C4-2B (cell line): ENCODE measurements around the gene HTT.

Experiments used
- H3K27ac ChIP-seq: fragments of 450-650 bp; 2 replicates; pipeline ENCODE4 v1.5.1; 2017
- CTCF ChIP-seq: fragments of 450-650 bp; conservative IDR thresholded peaks from 2 replicates; pipeline ENCODE4 v1.5.1; 2017; ENCODE audit warnings: mild to moderate bottlenecking
- ZFX ChIP-seq: fragments of 450-650 bp; IDR thresholded peaks from 2 replicates; pipeline ENCODE4 v1.6.1; 2017

Gene HTT

GRCh38 chr4:3284734-3285557, 210.5 kb downstream of the HTT start:
- TF ChIP-seq CTCF (no peak), ZFX (no peak)
- H3K27ac ChIP-seq: no peak overlapping the region

GRCh38 chr4:3285558-3286334, 211.3 kb downstream of the HTT start:
- TF ChIP-seq CTCF: no peak
- TF ChIP-seq ZFX: no peak
- no peak overlapping the region for H3K27ac ChIP-seq

GRCh38 chr4:3286335-3287175, 212.1 kb downstream of the HTT start:
- TF ChIP-seq ZFX (no peak), CTCF (no peak)
- H3K27ac ChIP-seq: no peak overlapping the region

GRCh38 chr4:3287271-3287971, 212.9 kb downstream of the HTT start:
- H3K27ac ChIP-seq: no peak overlapping the region
- TF ChIP-seq ZFX (no peak), CTCF (no peak)

- TF ChIP-seq ZFX: no peak
- TF ChIP-seq CTCF: no peak
- no peak overlapping the region for H3K27ac ChIP-seq
Observed at GRCh38 chr4:3287972-3288570, 213.6 kb downstream of the HTT start.

GRCh38 chr4:3288571-3289094, 214.2 kb downstream of the HTT start:
- TF ChIP-seq CTCF (no peak), ZFX (no peak)
- H3K27ac ChIP-seq: no peak overlapping the region
